ENCODE data around the gene VTCN1. TPM values are rescaled to one million over a fixed set of nuclear protein-coding genes. Genes with fewer than 3 reads are reported as not detected.
"Not testable (repeated sequence)": the region's sequence is repeated elsewhere in the genome, so short reads cannot be mapped to it uniquely, and the experiment has no call there.

Gene VTCN1
- polyA plus RNA-seq, 2 of the 4 experiments (the other 2 are of a cell fraction) = 0.04 to 0.18 TPM

DNA sequence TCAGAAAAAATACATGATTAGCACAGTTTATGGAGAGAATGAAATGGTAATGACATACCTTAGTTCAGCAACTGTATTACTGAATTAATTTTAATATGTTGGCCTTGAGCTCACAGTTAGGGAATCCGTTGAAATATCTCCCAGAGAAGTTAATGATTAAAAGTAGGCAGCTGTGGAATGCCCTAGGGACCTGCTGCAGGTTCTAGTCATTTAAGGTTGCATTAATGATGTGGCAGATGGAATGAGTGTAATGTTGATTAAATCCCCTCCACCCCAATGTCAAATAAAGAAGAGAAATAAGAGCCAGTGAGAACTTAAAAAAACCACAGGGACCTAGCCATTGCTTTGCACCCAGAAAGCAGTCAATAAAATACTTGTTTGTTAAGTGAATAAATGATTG, 48.8 kb downstream of the VTCN1 start (continued):
- TF ChIP-seq NPAS2 (CRISPR knock-in tag; IDR thresholded peaks at IDR 0.05; ENCODE audit: borderline replicate concordance) = no peak
- no peak for TF ChIP-seq ZFP36 (IDR thresholded peaks at IDR 0.05; ENCODE audit: borderline replicate concordance, partially characterized antibody)
- no peak for TF ChIP-seq ZNF302 (CRISPR knock-in tag; IDR thresholded peaks at IDR 0.05)
- TF ChIP-seq RCOR1 (IDR thresholded peaks at IDR 0.05; ENCODE audit: low read depth, low read length) = no peak
- TF ChIP-seq, protein P1, sequence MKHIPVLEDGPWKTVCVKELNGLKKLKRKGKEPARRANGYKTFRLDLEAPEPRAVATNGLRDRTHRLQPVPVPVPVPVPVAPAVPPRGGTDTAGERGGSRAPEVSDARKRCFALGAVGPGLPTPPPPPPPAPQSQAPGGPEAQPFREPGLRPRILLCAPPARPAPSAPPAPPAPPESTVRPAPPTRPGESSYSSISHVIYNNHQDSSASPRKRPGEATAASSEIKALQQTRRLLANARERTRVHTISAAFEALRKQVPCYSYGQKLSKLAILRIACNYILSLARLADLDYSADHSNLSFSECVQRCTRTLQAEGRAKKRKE (CRISPR knock-in tag; IDR thresholded peaks at IDR 0.05; ENCODE audit: low read depth) = no peak
- no peak for TF ChIP-seq FOSB (CRISPR knock-in tag; IDR thresholded peaks at IDR 0.05)

DNA sequence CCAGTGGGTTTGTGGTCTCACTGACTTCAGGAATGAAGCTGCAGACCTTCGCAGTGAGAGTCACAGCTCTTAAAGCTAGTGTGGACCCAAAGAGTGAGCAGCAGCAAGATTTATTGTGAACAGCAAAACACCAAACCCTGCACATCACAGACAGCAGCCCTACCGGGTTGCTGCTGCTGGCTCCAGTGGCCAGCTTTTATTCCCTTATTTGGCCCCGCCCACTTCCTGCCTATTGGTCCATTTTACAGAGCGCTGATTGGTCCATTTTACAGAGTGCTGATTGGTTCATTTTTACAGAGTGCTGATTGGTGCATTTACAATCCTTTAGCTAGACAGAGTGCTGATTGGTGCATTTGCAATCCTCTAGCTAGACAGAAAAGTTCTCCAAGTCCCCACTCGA, 59.4 kb downstream of the VTCN1 start:
- ATAC-seq; H3K9me3 ChIP-seq; H3K27ac ChIP-seq; FAIRE-seq; H3K4me2 ChIP-seq; POLR2A ChIA-PET; H3K4me3 ChIP-seq; CTCF ChIA-PET; DNase-seq (ENCODE audit: low read depth in 1 of 2, low spot score in 1 of 2): not testable (repeated sequence)
- 73% methylated on average over 5 of the region's 5 CpGs for WGBS (ENCODE audit: missing lambda C conversion rate)
- H3K4me1 ChIP-seq = peaks cover 24% of the 10 kb centered on the region

DNA sequence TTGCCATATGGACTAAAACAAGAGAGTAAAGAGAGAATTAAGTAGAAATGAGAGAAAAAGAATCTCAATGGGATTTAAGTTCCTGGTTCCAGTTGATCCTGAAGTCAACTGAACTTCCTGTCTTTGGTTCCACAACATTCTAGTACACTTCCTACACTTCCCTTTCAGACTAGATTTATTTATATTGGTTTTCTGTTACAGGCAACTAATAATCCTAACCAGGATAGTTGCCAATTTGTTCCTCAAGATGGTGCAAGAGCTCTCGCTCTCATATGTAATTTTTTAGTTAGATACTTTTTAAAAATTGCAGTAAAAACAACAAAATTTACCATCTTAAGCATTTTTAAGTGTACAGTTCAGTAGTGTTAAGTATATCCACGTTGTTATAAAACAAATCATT, 60.4 kb downstream of the VTCN1 start:
- Histone ChIP-seq H3K4me2 (no peak overlapping the region), H3K4me1 (peaks cover 29% of the 10 kb centered on the region), H3K4me3 (no peak overlapping the region), H3K9me3 (no peaks in the 10 kb centered on the region), H3K27ac (peak overlapping the region in 1 of 2 experiments; percentile 40; a peak in 2 of 6 replicates)
- CTCF ChIA-PET = interaction anchor here (1.7 kb wide), 1 partner anchor 22 kb away, joined by 6 read pairs; no protein-coding TSS in a partner anchor
- FAIRE-seq = no peak
- TF ChIP-seq RAD21 (conservative IDR thresholded peaks at IDR 0.05 in 1 of 2, IDR thresholded peaks at IDR 0.05 in 1 of 2) (no peak), HOXB13 (CRISPR knock-in tag; IDR thresholded peaks at IDR 0.05; ENCODE audit: low read depth) (no peak), GATA3 (IDR thresholded peaks at IDR 0.05; ENCODE audit: borderline replicate concordance) (no peak), CHD2 (IDR thresholded peaks at IDR 0.05; ENCODE audit: low read length, partially characterized antibody) (no peak), JUN (IDR thresholded peaks at IDR 0.05) (no peak), FOXS1 (CRISPR knock-in tag; IDR thresholded peaks at IDR 0.05) (no peak), POLR2AphosphoS2 (conservative IDR thresholded peaks at IDR 0.05; ENCODE audit: low read length) (no peak), CBX8 (IDR thresholded peaks at IDR 0.05) (no peak), TFCP2L1 (CRISPR knock-in tag; IDR thresholded peaks at IDR 0.05) (no peak), RARB (CRISPR knock-in tag; IDR thresholded peaks at IDR 0.05) (no peak), EP300 (IDR thresholded peaks at IDR 0.05) (no peak), CEBPB (IDR thresholded peaks at IDR 0.05) (no peak), MYC (IDR thresholded peaks at IDR 0.05; ENCODE audit: borderline replicate concordance, low read length) (no peak), MAFK (IDR thresholded peaks at IDR 0.05; ENCODE audit: partially characterized antibody) (no peak)
- TF ChIP-seq, protein P1 (CRISPR knock-in tag; IDR thresholded peaks at IDR 0.05; ENCODE audit: low read depth) = no peak
- TF ChIP-seq, protein P2, sequence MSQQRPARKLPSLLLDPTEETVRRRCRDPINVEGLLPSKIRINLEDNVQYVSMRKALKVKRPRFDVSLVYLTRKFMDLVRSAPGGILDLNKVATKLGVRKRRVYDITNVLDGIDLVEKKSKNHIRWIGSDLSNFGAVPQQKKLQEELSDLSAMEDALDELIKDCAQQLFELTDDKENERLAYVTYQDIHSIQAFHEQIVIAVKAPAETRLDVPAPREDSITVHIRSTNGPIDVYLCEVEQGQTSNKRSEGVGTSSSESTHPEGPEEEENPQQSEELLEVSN (IDR thresholded peaks at IDR 0.05; ENCODE audit: borderline replicate concordance, low read depth) = no peak
- DNase-seq (ENCODE audit: low read depth in 1 of 2, low spot score in 1 of 2) = no peak
- no peak for ATAC-seq
- POLR2A ChIA-PET = no interaction called here
- 63% methylated on average over 2 of the region's 2 CpGs for WGBS (ENCODE audit: missing lambda C conversion rate)

Data from A549 (cell line).